T1000 (cell line): ENCODE results near the gene VEGFA.
A peak's percentile ranks its signal among the peaks of the same experiment; 100 is the strongest.

ENCODE experiments used
- DNase-seq: peaks from one replicate; lab custom pipeline; 2025; ENCODE audit warnings: mixed read lengths; lab: John Stamatoyannopoulos, UW

VEGFA gene

DNA sequence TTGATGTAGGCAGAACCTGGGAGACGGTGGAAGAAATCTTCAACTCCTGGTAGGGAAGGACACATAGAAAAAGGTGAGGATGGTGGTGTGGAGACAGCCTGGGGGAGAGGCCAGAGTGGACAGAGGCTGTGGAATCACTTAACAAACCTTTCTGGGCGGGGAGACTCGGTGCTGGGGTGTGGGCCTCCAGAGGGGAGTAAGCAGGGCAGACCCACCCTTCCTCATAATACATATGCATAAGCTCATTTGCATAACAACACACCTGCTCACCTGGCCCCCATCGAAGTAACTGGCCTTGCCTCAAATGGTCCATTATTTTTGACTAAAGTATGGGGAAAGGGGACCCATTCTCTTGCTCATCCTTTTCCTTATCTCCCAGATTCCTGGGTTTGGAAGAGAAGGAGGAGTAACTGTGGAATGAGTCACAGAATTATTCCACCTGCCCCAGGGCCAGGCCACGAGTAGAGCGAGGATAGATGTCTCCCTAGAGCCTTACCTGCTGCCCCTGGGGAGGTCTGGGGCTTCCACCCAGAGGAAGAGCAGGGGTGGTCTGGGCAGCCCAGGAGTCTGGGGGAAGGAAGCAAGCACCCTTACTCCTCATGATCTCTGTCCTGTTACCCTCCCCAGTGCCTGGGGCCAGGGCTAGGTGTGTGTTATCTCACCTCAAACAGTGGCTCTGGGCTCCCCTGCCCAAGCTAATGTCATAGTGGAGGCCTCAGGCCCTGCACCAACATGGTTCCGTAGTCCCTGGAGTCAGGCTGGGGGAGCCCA is 10.7 kb upstream of the VEGFA start:
- no peak for DNase-seq

GRCh38 chr6:43759907-43760206 is 10.2 kb upstream of the VEGFA start:
- no peak for DNase-seq

DNA sequence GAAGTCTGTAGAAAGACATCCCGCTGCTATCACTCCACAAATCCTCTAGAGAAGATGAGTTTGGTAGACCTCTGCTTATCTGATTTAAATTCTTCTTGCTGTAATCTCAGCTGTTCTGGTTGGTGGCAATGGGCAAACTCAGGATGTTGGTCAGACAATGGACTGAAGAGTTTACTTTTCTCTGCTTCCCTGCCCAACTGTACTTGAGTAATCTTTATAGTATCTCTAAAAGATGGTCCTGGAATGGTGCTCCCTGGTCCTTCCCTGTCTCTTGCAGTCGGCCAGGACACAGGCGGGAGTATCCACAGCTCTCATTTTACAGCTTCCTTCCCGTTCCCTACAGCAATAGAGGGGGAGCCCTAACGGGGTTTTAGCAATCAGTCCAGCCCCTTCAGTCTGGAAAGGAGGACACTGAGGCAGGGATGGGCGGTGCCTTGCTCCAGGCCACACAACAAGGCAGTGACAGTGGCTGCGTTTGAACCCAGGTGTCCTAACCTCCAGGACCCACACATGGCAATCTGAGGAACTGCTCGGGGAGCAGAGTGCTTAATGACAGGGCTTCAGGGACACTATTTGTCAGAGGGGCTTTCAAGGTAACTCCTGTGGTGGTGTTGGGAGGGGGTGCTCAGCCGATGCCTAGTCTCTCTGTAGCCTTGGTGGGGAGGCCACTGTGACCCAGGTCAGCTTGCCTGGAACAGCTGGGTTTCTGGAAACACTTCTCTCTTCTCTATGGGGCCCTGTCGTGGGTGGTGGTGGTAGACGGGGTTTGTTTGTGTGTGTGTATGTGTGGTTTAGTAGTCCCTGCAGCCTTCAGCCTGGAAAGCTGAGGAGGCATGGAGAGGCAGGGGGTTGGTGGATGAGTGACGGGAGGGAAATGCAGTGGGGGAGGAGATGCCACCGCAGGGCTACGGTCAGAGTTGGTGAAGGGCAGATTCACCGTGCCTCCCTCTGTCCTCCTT is 9.5 kb upstream of the VEGFA start:
- DNase-seq: no peak

DNA sequence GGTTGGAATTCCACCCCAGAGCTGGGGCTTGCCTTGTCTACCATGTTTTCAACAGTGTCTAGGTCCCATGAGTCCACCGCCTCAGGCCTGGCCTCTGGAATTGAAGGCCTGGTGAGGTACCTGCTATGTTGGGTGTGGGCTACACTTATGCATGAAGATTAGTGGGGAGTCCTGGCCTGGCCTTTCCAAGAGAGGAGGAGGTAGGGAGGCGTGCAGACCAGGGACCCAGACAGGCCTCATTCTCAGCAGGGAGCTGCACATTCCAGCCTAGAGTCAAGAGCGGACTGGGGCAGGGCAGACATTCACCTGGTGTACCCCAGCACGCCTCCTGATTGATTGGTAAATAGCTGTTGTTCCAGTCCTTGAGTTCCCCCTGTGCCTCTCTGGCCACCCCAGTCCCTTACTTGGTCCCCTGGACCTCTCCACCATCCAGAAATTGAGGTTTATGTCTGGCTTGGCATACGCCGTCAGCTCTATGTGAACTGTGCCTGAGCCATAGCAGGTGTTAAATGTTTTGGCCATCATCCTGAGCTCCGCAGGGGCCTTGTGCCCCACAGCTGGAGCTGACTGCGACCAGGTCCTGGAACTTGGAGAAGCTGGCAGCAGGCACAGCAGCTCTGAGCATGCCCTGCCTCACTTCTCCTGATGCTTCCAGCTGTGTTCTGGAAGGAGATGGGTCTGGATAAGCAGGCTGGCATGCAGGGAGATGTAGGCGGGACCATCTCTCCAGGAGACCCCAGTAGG is 8.2 kb upstream of the VEGFA start:
- DNase-seq: no peak

GRCh38 chr6:43762410-43762768 is 7.6 kb upstream of the VEGFA start:
- no peak for DNase-seq

DNA sequence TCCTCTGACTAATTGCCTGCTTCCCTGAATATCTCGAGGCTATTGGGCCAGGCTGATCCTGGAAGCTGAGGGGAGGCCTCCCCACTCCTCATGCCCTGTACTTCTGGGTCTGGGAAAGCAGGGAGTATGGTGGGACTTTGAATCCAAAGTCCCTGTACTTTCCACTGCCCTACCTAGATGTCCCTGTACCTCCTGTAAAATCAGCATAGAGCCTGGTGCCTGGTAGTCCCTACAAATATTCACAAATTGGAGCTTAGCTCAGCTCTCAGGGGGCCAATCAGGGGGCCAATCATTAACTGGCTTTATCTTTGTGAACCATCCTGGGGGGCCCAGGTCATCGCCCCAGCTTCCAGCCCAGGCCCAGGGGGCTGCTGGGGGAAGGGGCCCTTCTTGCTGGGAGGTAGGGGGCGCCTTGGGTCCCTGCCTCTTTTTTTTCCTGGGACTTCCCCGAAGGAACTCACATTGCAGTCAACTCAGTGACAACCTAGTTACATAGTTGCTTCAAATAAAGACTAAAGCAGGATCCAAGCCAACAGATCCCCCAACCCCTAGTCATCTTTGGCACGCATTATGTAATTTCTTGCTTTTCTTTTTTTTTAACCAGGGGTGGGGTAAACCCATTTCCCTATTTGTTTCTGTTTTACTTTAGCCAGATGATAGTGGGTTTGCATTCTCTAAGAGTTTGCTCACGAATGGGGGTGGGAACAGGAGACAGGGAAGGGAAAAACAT is 6.9 kb upstream of the VEGFA start:
- no peak for DNase-seq

DNA sequence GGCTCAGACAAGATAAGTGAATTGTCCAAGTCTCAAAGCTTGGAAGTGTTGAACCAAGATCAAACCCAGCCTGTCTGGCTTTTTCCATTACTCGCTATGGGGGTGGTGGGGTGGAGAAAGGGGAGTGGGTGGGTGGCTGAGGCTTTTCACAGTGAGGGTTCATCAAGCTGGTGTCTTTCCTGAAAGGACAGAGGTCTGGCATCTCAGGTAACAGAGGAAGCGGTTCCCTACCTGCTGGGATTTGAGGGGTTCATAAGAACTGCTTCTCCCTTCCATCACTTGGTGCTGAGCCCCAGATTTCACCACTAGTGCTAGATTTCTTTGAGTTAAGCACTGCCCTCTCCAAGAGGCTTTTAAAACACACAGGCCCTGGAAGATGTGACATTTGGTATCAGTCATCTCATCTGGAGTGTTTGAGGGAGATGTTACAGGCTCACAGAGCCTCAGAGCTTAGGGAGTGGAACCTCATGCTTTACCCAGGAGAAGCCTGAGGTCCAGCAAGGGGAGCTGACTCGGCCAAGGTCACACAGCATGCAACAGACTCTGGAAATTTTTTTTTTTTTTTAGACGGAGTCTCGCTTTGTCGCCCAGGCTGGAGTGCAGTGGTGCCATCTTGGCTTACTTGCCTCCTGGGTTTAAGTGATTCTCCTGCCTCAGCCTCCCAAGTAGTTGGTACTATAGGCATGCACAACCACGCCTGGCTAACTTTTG is 6.0 kb upstream of the VEGFA start:
- no peak for DNase-seq

- DNase-seq: no peak
Observed at GRCh38 chr6:43764772-43765171, 5.2 kb upstream of the VEGFA start.

DNA sequence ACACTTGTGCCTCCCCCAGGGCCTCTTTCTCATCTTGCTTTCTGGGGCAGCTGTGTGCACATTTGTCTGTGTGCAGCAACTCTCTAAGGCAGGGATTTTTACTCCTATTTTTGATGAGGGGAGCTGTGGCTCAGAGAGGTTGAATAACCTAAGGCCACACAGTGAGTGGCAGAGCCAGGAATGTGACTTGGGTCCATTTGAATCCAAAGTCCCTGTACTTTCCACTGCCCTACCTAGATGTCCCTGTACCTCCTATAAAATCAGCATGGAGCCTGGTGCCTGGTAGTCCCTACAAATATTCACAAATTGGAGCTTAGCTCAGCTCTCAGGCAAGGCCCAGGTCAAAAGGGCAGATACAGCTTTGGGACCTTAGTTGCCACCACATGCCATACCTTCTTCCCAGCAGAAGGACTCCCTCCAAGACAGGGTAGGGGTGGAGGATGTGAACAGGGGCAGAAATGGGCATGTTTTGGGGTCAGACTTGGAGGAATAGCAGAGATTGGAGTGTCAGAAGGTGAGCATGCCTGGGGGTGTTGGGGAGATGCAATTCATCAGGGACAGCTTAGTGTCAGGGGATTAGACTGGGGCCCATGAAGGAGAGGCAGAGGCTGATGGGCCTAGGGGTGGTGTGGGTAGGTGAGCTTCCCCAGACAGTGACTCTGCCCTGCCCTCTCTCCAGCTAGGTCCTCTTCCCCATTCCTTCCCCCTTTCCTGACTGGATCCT is 4.1 kb upstream of the VEGFA start:
- DNase-seq: no peak

GRCh38 chr6:43766500-43766853 is 3.5 kb upstream of the VEGFA start:
- no peak for DNase-seq

DNA sequence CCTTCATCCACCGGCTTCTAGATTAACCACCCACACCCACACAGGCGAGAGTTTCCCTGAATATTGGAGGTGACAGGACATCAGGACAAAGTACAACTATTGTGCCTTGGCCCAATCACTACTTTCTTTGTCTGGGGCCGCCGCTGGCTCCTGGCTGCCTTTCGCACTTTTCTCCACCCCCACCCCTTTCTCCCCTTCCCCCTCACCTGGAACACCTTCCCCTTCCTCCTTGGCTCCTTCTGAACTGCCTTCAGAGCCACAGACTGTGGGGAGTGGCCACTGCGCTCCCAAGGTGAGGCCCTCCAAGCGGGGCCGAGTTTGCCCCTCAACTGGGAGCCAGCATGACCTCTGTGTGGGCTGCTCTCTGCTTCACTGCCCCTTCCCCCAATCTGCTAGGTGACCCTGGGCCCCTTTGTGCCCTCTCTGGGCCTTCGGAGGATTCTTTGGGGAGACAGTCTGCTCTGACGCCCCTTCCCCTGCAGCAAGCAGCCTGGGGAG is 3.0 kb upstream of the VEGFA start:
- DNase-seq: no peak

DNA sequence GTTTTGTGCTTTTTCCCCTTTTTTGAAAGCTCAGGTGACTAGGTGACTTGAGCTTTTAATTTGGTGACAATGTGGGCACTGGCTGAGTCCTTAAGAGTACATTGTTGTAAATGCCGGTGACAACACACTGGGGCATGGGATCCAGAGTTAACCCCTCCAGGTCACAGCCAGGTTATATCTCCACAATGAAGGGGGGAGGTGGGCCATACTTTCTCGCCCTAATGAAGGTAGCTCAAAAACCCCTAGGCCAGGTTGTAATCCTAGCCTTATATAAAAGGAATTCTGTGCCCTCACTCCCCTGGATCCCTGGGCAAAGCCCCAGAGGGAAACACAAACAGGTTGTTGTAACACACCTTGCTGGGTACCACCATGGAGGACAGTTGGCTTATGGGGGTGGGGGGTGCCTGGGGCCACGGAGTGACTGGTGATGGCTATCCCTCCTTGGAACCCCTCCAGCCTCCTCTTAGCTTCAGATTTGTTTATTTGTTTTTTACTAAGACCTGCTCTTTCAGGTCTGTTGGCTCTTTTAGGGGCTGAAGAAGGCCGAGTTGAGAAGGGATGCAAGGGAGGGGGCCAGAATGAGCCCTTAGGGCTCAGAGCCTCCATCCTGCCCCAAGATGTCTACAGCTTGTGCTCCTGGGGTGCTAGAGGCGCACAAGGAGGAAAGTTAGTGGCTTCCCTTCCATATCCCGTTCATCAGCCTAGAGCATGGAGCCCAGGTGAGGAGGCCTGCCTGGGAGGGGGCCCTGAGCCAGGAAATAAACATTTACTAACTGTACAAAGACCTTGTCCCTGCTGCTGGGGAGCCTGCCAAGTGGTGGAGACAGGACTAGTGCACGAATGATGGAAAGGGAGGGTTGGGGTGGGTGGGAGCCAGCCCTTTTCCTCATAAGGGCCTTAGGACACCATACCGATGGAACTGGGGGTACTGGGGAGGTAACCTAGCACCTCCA is 2.2 kb upstream of the VEGFA start:
- no peak for DNase-seq

DNA sequence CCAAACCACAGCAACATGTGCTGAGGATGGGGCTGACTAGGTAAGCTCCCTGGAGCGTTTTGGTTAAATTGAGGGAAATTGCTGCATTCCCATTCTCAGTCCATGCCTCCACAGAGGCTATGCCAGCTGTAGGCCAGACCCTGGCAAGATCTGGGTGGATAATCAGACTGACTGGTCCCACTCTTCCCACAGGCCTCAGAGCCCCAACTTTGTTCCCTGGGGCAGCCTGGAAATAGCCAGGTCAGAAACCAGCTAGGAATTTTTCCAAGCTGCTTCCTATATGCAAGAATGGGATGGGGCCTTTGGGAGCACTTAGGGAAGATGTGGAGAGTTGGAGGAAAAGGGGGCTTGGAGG is 1.5 kb upstream of the VEGFA start:
- DNase-seq: no peak

DNA sequence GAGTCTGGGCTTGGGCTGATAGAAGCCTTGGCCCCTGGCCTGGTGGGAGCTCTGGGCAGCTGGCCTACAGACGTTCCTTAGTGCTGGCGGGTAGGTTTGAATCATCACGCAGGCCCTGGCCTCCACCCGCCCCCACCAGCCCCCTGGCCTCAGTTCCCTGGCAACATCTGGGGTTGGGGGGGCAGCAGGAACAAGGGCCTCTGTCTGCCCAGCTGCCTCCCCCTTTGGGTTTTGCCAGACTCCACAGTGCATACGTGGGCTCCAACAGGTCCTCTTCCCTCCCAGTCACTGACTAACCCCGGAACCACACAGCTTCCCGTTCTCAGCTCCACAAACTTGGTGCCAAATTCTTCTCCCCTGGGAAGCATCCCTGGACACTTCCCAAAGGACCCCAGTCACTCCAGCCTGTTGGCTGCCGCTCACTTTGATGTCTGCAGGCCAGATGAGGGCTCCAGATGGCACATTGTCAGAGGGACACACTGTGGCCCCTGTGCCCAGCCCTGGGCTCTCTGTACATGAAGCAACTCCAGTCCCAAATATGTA is 957 bp upstream of the VEGFA start:
- DNase-seq: no peak

- peak; percentile 43 for DNase-seq
Observed at GRCh38 chr6:43770372-43771209, 580 bp downstream of the VEGFA start.

- no peak for DNase-seq
Observed at GRCh38 chr6:43771210-43771857, 1.3 kb downstream of the VEGFA start.

GRCh38 chr6:43771858-43772680 is 2.1 kb downstream of the VEGFA start:
- no peak for DNase-seq
